Neural cell (in vitro differentiated cells): ENCODE measurements around the gene NEK10.
A peak's percentile ranks its signal among the peaks of the same experiment; 100 is the strongest.

Experiments used
- CTCF ChIP-seq: fragments of 450-650 bp; IDR thresholded peaks from 2 replicates; pipeline ENCODE4 v1.5.1; 2014; ENCODE audit warnings: antibody characterized with exemption, mild to moderate bottlenecking, moderate library complexity; ENCODE audit not compliant: poor library complexity, severe bottlenecking
- MXI1 ChIP-seq: fragments of 450-650 bp; conservative IDR thresholded peaks from 2 replicates; pipeline ENCODE4 v1.6.1; 2014; ENCODE audit warnings: antibody characterized with exemption, mild to moderate bottlenecking; ENCODE audit not compliant: poor library complexity, severe bottlenecking
- POLR2AphosphoS5 ChIP-seq: IDR thresholded peaks from 2 replicates; pipeline ENCODE4 v1.6.1; 2012
- RAD21 ChIP-seq: fragments of 450-650 bp; conservative IDR thresholded peaks from 2 replicates; pipeline ENCODE4 v1.6.1; 2014; ENCODE audit warnings: antibody characterized with exemption, mild to moderate bottlenecking, moderate library complexity

GRCh38 chr3:27312044-27312668 is 57.0 kb downstream of the NEK10 start:
- TF ChIP-seq CTCF (peak; percentile 79), RAD21 (peak; percentile 81), MXI1 (no peak), POLR2AphosphoS5 (no peak)
